ENCODE results near the gene PRPS1.

DNA sequence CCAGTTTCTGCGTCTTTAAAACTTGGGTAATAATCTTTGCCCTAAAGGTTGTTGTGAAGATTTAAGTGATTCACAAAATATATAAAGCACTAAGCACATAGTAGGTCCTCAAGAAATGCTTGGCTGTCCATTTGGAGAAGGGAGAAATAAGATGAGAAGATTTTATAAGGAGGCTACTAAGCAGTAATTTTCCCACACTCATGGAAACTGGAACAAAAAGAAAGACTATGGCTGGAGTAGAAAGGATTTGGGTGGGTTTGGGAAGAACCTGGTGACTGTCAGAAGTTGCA is 47.0 kb downstream of the PRPS1 start:
- TF ChIP-seq, protein P1, sequence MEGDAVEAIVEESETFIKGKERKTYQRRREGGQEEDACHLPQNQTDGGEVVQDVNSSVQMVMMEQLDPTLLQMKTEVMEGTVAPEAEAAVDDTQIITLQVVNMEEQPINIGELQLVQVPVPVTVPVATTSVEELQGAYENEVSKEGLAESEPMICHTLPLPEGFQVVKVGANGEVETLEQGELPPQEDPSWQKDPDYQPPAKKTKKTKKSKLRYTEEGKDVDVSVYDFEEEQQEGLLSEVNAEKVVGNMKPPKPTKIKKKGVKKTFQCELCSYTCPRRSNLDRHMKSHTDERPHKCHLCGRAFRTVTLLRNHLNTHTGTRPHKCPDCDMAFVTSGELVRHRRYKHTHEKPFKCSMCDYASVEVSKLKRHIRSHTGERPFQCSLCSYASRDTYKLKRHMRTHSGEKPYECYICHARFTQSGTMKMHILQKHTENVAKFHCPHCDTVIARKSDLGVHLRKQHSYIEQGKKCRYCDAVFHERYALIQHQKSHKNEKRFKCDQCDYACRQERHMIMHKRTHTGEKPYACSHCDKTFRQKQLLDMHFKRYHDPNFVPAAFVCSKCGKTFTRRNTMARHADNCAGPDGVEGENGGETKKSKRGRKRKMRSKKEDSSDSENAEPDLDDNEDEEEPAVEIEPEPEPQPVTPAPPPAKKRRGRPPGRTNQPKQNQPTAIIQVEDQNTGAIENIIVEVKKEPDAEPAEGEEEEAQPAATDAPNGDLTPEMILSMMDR (IDR thresholded peaks at IDR 0.05), result no peak
- no peak for TF ChIP-seq EZH2 (IDR thresholded peaks at IDR 0.05)
- no peak for TF ChIP-seq EZH2phosphoT487 (IDR thresholded peaks at IDR 0.05)
